GM23338 (cell line): ENCODE results near the gene ARID1B.

Experiments used
- CTCF ChIP-seq, 2 experiments: fragments of 200-600 bp in 1 of 2; sonication (generic) in 1 of 2; conservative IDR thresholded peaks; 2 replicates each; pipeline versions ENCODE4 v1.5.1 to v1.6.1; 2016 to 2017; ENCODE audit warnings: antibody characterized with exemption in 2 of 2, low read depth in 2 of 2, mild to moderate bottlenecking in 2 of 2, moderate library complexity in 1 of 2
- EZH2phosphoT487 ChIP-seq: fragments of 200-600 bp; sonication (generic); IDR thresholded peaks from one replicate; pipeline ENCODE4 v1.8.1; 2018; ENCODE audit warnings: antibody characterized with exemption; ENCODE audit not compliant: unreplicated experiment
- REST ChIP-seq: IDR thresholded peaks from one replicate; pipeline ENCODE4 v1.6.1; 2018; ENCODE audit warnings: antibody characterized with exemption; ENCODE audit not compliant: unreplicated experiment

- no peak for TF ChIP-seq CTCF (conservative IDR thresholded peaks at IDR 0.05; ENCODE audit: low read depth in 2 of 2)
- TF ChIP-seq REST, result no peak
- no peak for TF ChIP-seq EZH2phosphoT487
Measured at GRCh38 chr6:156971153-156971885, 194.1 kb downstream of the ARID1B start.
